Stimulated activated CD8-positive, alpha-beta memory T cell treated with anti-CD3 and anti-CD28 coated beads, Interleukin-2, amount 100 ng/mL, for 1 hour (primary cell): Measurements from ENCODE around the gene OTOL1.

Experiments
- DNase-seq, 2 donors: peaks; one replicate each; pipeline ENCODE4 v3.0.0-alpha.2; 2020; ENCODE audit warnings: low read depth in 2 of 2

Gene OTOL1

GRCh38 chr3:161540594-161540993, 44.0 kb downstream of the OTOL1 start:
- no peak for DNase-seq

GRCh38 chr3:161545824-161546223, 49.2 kb downstream of the OTOL1 start:
- no peak for DNase-seq

- no peak for DNase-seq
These were observed 51.7 kb downstream of the OTOL1 start for GRCh38 chr3:161548301-161548700.

GRCh38 chr3:161549261-161549660, 52.7 kb downstream of the OTOL1 start:
- no peak for DNase-seq

- DNase-seq: no peak
These were observed 54.0 kb downstream of the OTOL1 start for GRCh38 chr3:161550491-161551195.

DNA sequence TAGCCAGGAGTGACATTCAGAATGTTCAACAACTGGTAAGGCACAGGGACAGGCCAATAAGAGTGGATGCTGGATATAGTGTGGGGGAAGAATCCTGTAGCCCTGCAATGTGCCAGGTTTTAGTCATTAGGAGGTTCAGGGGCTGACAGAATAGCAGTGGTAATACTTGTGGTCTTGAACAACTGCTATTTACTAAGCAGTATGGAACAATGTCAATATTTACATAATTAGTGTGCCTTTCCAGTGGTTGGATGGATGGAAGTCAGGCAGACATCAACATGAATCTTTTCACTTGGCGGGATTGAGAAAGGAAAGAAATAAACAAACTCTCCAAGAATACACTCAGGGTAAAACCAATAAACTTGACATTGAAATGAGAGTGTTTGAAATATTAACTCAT, 55.1 kb downstream of the OTOL1 start:
- no peak for DNase-seq

GRCh38 chr3:161552984-161553560, 56.5 kb downstream of the OTOL1 start:
- DNase-seq: no peak
